ENCODE results near the gene COX14. TPM values are rescaled to one million over a fixed set of nuclear protein-coding genes. Genes with fewer than 3 reads are reported as not detected.

Gene COX14
- total RNA-seq, 1 experiment from 2014 or later, result 84.7 TPM

GRCh38 chr12:50120953-50121352, 8.9 kb downstream of the COX14 start:
- intact Hi-C loops (cut with micrococcal nuclease), result no loop called here
- no peaks in the 10 kb centered on the region for H3K9me3 ChIP-seq (ENCODE audit: low read length)
- H2AFZ ChIP-seq (ENCODE audit: low read length), result no peak overlapping the region
- no peaks in the 10 kb centered on the region for H3K9me2 ChIP-seq (replicated peaks; ENCODE audit: low read length)
- DNase-seq, result no peak
- no peak for TF ChIP-seq EZH2phosphoT487 (IDR thresholded peaks at IDR 0.05; ENCODE audit: borderline replicate concordance, low read length)
- no peak for TF ChIP-seq CTCF (conservative IDR thresholded peaks at IDR 0.05; ENCODE audit: low read depth, low read length)
- TF ChIP-seq EZH2 (IDR thresholded peaks at IDR 0.05; ENCODE audit: low read length, unreplicated experiment), result no peak
- BruUV-seq (replicated peaks), result no TSS peak
- H4K20me1 ChIP-seq (ENCODE audit: low read length), result no peaks in the 10 kb centered on the region
- H3K9ac ChIP-seq (ENCODE audit: low read length), result no peak overlapping the region
- H3K4me2 ChIP-seq (ENCODE audit: low read length), result no peak overlapping the region
- H3K36me3 ChIP-seq (ENCODE audit: low read depth, low read length), result peaks cover 21% of the 10 kb centered on the region
- ChIA-PET CTCF (no interaction called here), POLR2A (ENCODE audit: unreplicated experiment) (no interaction called here)
- no peak for ATAC-seq
- H3K27me3 ChIP-seq (ENCODE audit: low read length), result no peaks in the 10 kb centered on the region
- no peak overlapping the region for H3K4me3 ChIP-seq (ENCODE audit: low read length)
- H3K79me2 ChIP-seq (ENCODE audit: low read length), result peaks cover 19% of the 10 kb centered on the region
- no peaks in the 10 kb centered on the region for H3K4me1 ChIP-seq (ENCODE audit: insufficient read depth, low read length)
- H3K27ac ChIP-seq (ENCODE audit: low read length), result no peak overlapping the region
- H3F3A ChIP-seq (ENCODE audit: low read length, unreplicated experiment), result no peaks in the 10 kb centered on the region

- Histone ChIP-seq H3K9ac (ENCODE audit: low read length) (no peak overlapping the region), H3K4me2 (ENCODE audit: low read length) (no peak overlapping the region), H3K36me3 (ENCODE audit: low read depth, low read length) (peaks cover 21% of the 10 kb centered on the region), H4K20me1 (ENCODE audit: low read length) (no peaks in the 10 kb centered on the region), H3K4me1 (ENCODE audit: insufficient read depth, low read length) (no peaks in the 10 kb centered on the region), H3K27me3 (ENCODE audit: low read length) (no peaks in the 10 kb centered on the region), H3K79me2 (ENCODE audit: low read length) (peaks cover 13% of the 10 kb centered on the region), H2AFZ (ENCODE audit: low read length) (no peak overlapping the region), H3F3A (ENCODE audit: low read length, unreplicated experiment) (no peaks in the 10 kb centered on the region), H3K4me3 (ENCODE audit: low read length) (no peak overlapping the region), H3K9me2 (replicated peaks; ENCODE audit: low read length) (no peaks in the 10 kb centered on the region), H3K9me3 (ENCODE audit: low read length) (no peaks in the 10 kb centered on the region), H3K27ac (ENCODE audit: low read length) (no peak overlapping the region)
- intact Hi-C loops (cut with micrococcal nuclease), result no loop called here
- no peak for TF ChIP-seq EZH2 (IDR thresholded peaks at IDR 0.05; ENCODE audit: low read length, unreplicated experiment)
- no peak for TF ChIP-seq EZH2phosphoT487 (IDR thresholded peaks at IDR 0.05; ENCODE audit: borderline replicate concordance, low read length)
- no peak for TF ChIP-seq CTCF (conservative IDR thresholded peaks at IDR 0.05; ENCODE audit: low read depth, low read length)
- BruUV-seq (replicated peaks), result no TSS peak
- DNase-seq (no peak), ATAC-seq (no peak)
- ChIA-PET CTCF (no interaction called here), POLR2A (ENCODE audit: unreplicated experiment) (no interaction called here)
Measured at GRCh38 chr12:50121641-50122040, 9.6 kb downstream of the COX14 start.

GRCh38 chr12:50123203-50123602, 11.2 kb downstream of the COX14 start:
- Histone ChIP-seq H3K9me2 (replicated peaks; ENCODE audit: low read length) (no peaks in the 10 kb centered on the region), H3K9me3 (ENCODE audit: low read length) (no peaks in the 10 kb centered on the region), H4K20me1 (ENCODE audit: low read length) (no peaks in the 10 kb centered on the region), H3F3A (ENCODE audit: low read length, unreplicated experiment) (no peaks in the 10 kb centered on the region), H3K27ac (ENCODE audit: low read length) (no peak overlapping the region), H3K4me1 (ENCODE audit: insufficient read depth, low read length) (no peaks in the 10 kb centered on the region), H3K27me3 (ENCODE audit: low read length) (no peaks in the 10 kb centered on the region), H3K4me2 (ENCODE audit: low read length) (no peak overlapping the region), H3K79me2 (ENCODE audit: low read length) (peaks cover 4% of the 10 kb centered on the region), H3K9ac (ENCODE audit: low read length) (no peak overlapping the region), H3K4me3 (ENCODE audit: low read length) (no peak overlapping the region), H3K36me3 (ENCODE audit: low read depth, low read length) (peaks cover 26% of the 10 kb centered on the region), H2AFZ (ENCODE audit: low read length) (no peak overlapping the region)
- CTCF ChIA-PET, result no interaction called here
- POLR2A ChIA-PET (ENCODE audit: unreplicated experiment), result no interaction called here
- no peak for ATAC-seq
- intact Hi-C loops (cut with micrococcal nuclease), result no loop called here
- DNase-seq, result no peak
- TF ChIP-seq EZH2 (IDR thresholded peaks at IDR 0.05; ENCODE audit: low read length, unreplicated experiment), result no peak
- no peak for TF ChIP-seq EZH2phosphoT487 (IDR thresholded peaks at IDR 0.05; ENCODE audit: borderline replicate concordance, low read length)
- no peak for TF ChIP-seq CTCF (conservative IDR thresholded peaks at IDR 0.05; ENCODE audit: low read depth, low read length)
- BruUV-seq (replicated peaks), result no TSS peak
